ENCODE data around the gene RIPPLY3.

Gene RIPPLY3

GRCh38 chr21:36985751-36986594, 20.5 kb upstream of the RIPPLY3 start:
- H3K27ac ChIP-seq = no peak overlapping the region
- no peak for TF ChIP-seq CTCF (conservative IDR thresholded peaks at IDR 0.05)

- H3K27ac ChIP-seq = peak overlapping the region; percentile 95; the same call in 1 of the 2 replicates
- TF ChIP-seq CTCF (conservative IDR thresholded peaks at IDR 0.05) = no peak
These were observed 18.7 kb upstream of the RIPPLY3 start for GRCh38 chr21:36987845-36988244.

- no peak for TF ChIP-seq CTCF (conservative IDR thresholded peaks at IDR 0.05)
- H3K27ac ChIP-seq = peak overlapping the region; percentile 95
These were observed 18.0 kb upstream of the RIPPLY3 start for GRCh38 chr21:36988536-36988935.

GRCh38 chr21:36989199-36989698, 17.3 kb upstream of the RIPPLY3 start:
- peak overlapping the region; percentile 95 for H3K27ac ChIP-seq

- peak overlapping the region; percentile 95 for H3K27ac ChIP-seq
- peak; percentile 100 for TF ChIP-seq CTCF (conservative IDR thresholded peaks at IDR 0.05)
These were observed 16.6 kb upstream of the RIPPLY3 start for GRCh38 chr21:36989699-36990507.

- H3K27ac ChIP-seq = peak overlapping the region; percentile 95
- no peak for TF ChIP-seq CTCF (conservative IDR thresholded peaks at IDR 0.05)
These were observed 15.8 kb upstream of the RIPPLY3 start for GRCh38 chr21:36990508-36991205.

- H3K27ac ChIP-seq = no peak overlapping the region
- TF ChIP-seq CTCF (conservative IDR thresholded peaks at IDR 0.05) = no peak
These were observed 13.8 kb upstream of the RIPPLY3 start for GRCh38 chr21:36992671-36993070.
